Measurements from ENCODE around the gene MCUR1. TPM values are rescaled to one million over a fixed set of nuclear protein-coding genes. Genes with fewer than 3 reads are reported as not detected.
A peak's percentile ranks its signal among the peaks of the same experiment; 100 is the strongest.

The MCUR1 gene
- total RNA-seq, 1 experiment from 2014 or later: 35.4 TPM

GRCh38 chr6:13814938-13815575 lies 700 bp upstream of the MCUR1 start:
- no peak overlapping the region for H2BK120ac ChIP-seq (ENCODE audit: low read depth, low read length, poor library complexity, severe bottlenecking)
- no peak overlapping the region for H3K27ac ChIP-seq (ENCODE audit: insufficient read length, low read depth, low read length)
- H2BK12ac ChIP-seq (ENCODE audit: insufficient read length, low read depth, low read length): no peak overlapping the region
- no peaks in the 10 kb centered on the region for H3K9me3 ChIP-seq (ENCODE audit: control insufficient read depth, low read depth, low read length)
- no peaks in the 10 kb centered on the region for H3K79me1 ChIP-seq (ENCODE audit: insufficient read depth, low read depth, low read length, poor library complexity, severe bottlenecking)
- H3K4me2 ChIP-seq (ENCODE audit: insufficient read depth, insufficient read length, low read length): peak overlapping the region; percentile 86
- H3K79me2 ChIP-seq (ENCODE audit: insufficient read depth, low read length): peaks cover 15% of the 10 kb centered on the region; the same call in 1 of the 2 replicates
- H3K9me3 Mint-ChIP-seq: no peaks in the 10 kb centered on the region
- peaks cover 2% of the 10 kb centered on the region; the same call in 1 of the 2 replicates for H3K27me3 Mint-ChIP-seq (ENCODE audit: low read depth)
- H3K14ac ChIP-seq (ENCODE audit: insufficient read depth, low read length): no peak overlapping the region
- H3K9ac ChIP-seq (ENCODE audit: extremely low read depth, insufficient read length, low read length): peak overlapping the region; percentile 66
- no peak for TF ChIP-seq CTCF (conservative IDR thresholded peaks at IDR 0.05)
- no peaks in the 10 kb centered on the region for H4K20me1 ChIP-seq (ENCODE audit: control insufficient read depth, insufficient read depth, insufficient read length)
- H4K8ac ChIP-seq (replicated peaks; ENCODE audit: insufficient read length, low read depth, low read length): no peak overlapping the region
- H3K23ac ChIP-seq (ENCODE audit: insufficient read length, low read depth, low read length): no peak overlapping the region
- no CpG with 5 or more reads among the region's 8 CpGs for WGBS (ENCODE audit: extremely low coverage, insufficient read length, low lambda C conversion rate)
- H2BK15ac ChIP-seq (ENCODE audit: low read depth, low read length): no peak overlapping the region
- H3K23me2 ChIP-seq (ENCODE audit: insufficient read length, low read depth, low read length, poor library complexity, severe bottlenecking): peaks cover 3% of the 10 kb centered on the region
- H3K4me1 Mint-ChIP-seq: peaks cover 32 to 34% of the 10 kb centered on the region in 2 experiments
- H3K4ac ChIP-seq (ENCODE audit: low read depth, low read length): no peak overlapping the region
- no peak overlapping the region for H3T11ph ChIP-seq (ENCODE audit: low read length)
- no peak overlapping the region for H4K5ac ChIP-seq (ENCODE audit: insufficient read length, low read depth, low read length)
- no peak for DNase-seq
- no peak overlapping the region for H2BK5ac ChIP-seq (ENCODE audit: insufficient read length, low read length)
- no peaks in the 10 kb centered on the region for H3K27me3 ChIP-seq (ENCODE audit: insufficient read depth, low read length)
- H2BK20ac ChIP-seq (ENCODE audit: low read depth, low read length, poor library complexity, severe bottlenecking): no peak overlapping the region
- H3K18ac ChIP-seq (ENCODE audit: insufficient read length, low read depth, low read length): no peak overlapping the region
- H2AK5ac ChIP-seq (ENCODE audit: insufficient read length, low read length): no peak overlapping the region
- peak overlapping the region in 1 of 3 experiments; percentile 93; a peak in 2 of 7 replicates for H3K27ac Mint-ChIP-seq
- peak overlapping the region; percentile 84 to 85 for H3K4me3 Mint-ChIP-seq
- no peaks in the 10 kb centered on the region for H3K36me3 Mint-ChIP-seq (ENCODE audit: insufficient read depth in 1 of 3, low read depth in 3 of 3)
- H4K91ac ChIP-seq (ENCODE audit: insufficient read length, low read depth, low read length): no peak overlapping the region
- H2AFZ ChIP-seq (ENCODE audit: low read length): peak overlapping the region; percentile 81
- peaks cover 2% of the 10 kb centered on the region; the same call in 1 of the 2 replicates for H3K4me1 ChIP-seq (ENCODE audit: insufficient read depth, low read length)
- H3K56ac ChIP-seq (ENCODE audit: insufficient read length, low read depth, low read length): no peak overlapping the region
